Osteoblast (primary cell): ENCODE measurements around the gene SNX18. TPM values are rescaled to one million over a fixed set of nuclear protein-coding genes. Genes with fewer than 3 reads are reported as not detected.

ENCODE experiments used
- DNase-seq: peaks from one replicate; pipeline ENCODE4 v3.0.0; 2011; ENCODE audit warnings: low spot score, mixed read lengths; ENCODE audit not compliant: insufficient read length; ENCODE audit errors: missing footprints
- H2AFZ ChIP-seq: 2 replicates; pipeline ENCODE4 v1.6.0; 2011; ENCODE audit warnings: mild to moderate bottlenecking, low read length
- H3K27ac ChIP-seq: 2 replicates; pipeline ENCODE4 v1.5.1; 2011; ENCODE audit warnings: mild to moderate bottlenecking, low read depth, low read length, moderate library complexity
- H3K27me3 ChIP-seq: 2 replicates; pipeline ENCODE4 v1.6.0; 2012; ENCODE audit warnings: mild to moderate bottlenecking, control low read depth, inconsistent platforms, low read length, moderate library complexity; ENCODE audit not compliant: insufficient read depth
- H3K36me3 ChIP-seq: 2 replicates; pipeline ENCODE4 v1.5.1; 2011; ENCODE audit warnings: mild to moderate bottlenecking, low read length, control low read depth, moderate library complexity; ENCODE audit not compliant: insufficient read depth
- H3K4me1 ChIP-seq: 2 replicates; pipeline ENCODE4 v1.5.1; 2011; ENCODE audit warnings: mild to moderate bottlenecking, low read length, control low read depth, moderate library complexity; ENCODE audit not compliant: insufficient read depth
- H3K4me2 ChIP-seq: 2 replicates; pipeline ENCODE4 v1.6.0; 2011; ENCODE audit warnings: mild to moderate bottlenecking, low read length; ENCODE audit not compliant: insufficient read depth
- H3K4me3 ChIP-seq: fragments of 200-600 bp; sonication (generic); 3 replicates; pipeline ENCODE4 v1.5.1; 2012; ENCODE audit warnings: mild to moderate bottlenecking, low read length, inconsistent platforms; ENCODE audit not compliant: insufficient read depth
- H3K79me2 ChIP-seq: 2 replicates; pipeline ENCODE4 v1.6.0; 2012; ENCODE audit warnings: mild to moderate bottlenecking, low read length, control low read depth, inconsistent platforms; ENCODE audit not compliant: insufficient read depth
- H3K9me3 ChIP-seq: 2 replicates; pipeline ENCODE4 v1.5.1; 2011; ENCODE audit warnings: low read depth, low read length, control low read depth
- H4K20me1 ChIP-seq: 2 replicates; pipeline ENCODE4 v1.6.0; 2012; ENCODE audit warnings: mild to moderate bottlenecking, low read length, control low read depth; ENCODE audit not compliant: insufficient read depth
- CTCF ChIP-seq: IDR thresholded peaks from 2 replicates; pipeline ENCODE4 v1.5.1; 2011; ENCODE audit warnings: mild to moderate bottlenecking, low read depth, low read length, moderate library complexity; ENCODE audit errors: extremely low read depth
- total RNA-seq: library from RNA; depleted of rRNA; stranded (reverse); fragments of >200 nt; gene quantifications from 2 replicates; pipeline ENCODE4 v1.2.3, GENCODE V29; 2012

Gene SNX18
- total RNA-seq, 1 donor, result 86.5 TPM

- Histone ChIP-seq H2AFZ (no peak overlapping the region), H3K9me3 (no peaks in the 10 kb centered on the region), H3K4me2 (no peak overlapping the region), H3K79me2 (no peaks in the 10 kb centered on the region), H4K20me1 (peaks cover 7% of the 10 kb centered on the region), H3K36me3 (peaks cover 10% of the 10 kb centered on the region), H3K27ac (no peak overlapping the region), H3K27me3 (no peaks in the 10 kb centered on the region), H3K4me3 (no peak overlapping the region), H3K4me1 (peaks cover 20% of the 10 kb centered on the region)
- no peak for TF ChIP-seq CTCF
- no peak for DNase-seq
Measured at GRCh38 chr5:54551926-54552325, 34.4 kb downstream of the SNX18 start.

DNA sequence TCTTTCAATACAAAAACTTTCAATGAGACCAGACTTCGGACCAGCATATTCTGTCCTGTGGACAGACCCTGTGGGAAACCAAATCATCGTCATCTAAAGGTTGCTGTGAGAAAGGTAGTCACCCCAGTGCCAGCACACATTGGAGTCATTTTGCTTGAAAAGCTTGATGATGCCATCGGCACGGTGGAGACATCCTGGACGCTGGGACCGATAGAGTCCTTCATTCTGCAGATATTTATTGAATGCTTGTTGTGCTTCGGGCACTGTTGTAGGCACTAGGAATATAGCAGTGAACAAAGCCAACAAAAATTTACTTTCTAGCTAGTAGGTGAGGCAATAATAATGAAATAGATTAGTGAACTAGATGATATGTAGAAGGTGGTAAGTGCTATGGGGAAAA lies 34.9 kb downstream of the SNX18 start:
- Histone ChIP-seq H4K20me1 (peaks cover 7% of the 10 kb centered on the region), H3K27me3 (no peaks in the 10 kb centered on the region), H3K4me1 (peaks cover 19% of the 10 kb centered on the region), H3K4me3 (no peak overlapping the region), H2AFZ (no peak overlapping the region), H3K79me2 (no peaks in the 10 kb centered on the region), H3K27ac (no peak overlapping the region), H3K4me2 (no peak overlapping the region), H3K36me3 (peaks cover 10% of the 10 kb centered on the region), H3K9me3 (no peaks in the 10 kb centered on the region)
- TF ChIP-seq CTCF, result no peak
- DNase-seq, result no peak

DNA sequence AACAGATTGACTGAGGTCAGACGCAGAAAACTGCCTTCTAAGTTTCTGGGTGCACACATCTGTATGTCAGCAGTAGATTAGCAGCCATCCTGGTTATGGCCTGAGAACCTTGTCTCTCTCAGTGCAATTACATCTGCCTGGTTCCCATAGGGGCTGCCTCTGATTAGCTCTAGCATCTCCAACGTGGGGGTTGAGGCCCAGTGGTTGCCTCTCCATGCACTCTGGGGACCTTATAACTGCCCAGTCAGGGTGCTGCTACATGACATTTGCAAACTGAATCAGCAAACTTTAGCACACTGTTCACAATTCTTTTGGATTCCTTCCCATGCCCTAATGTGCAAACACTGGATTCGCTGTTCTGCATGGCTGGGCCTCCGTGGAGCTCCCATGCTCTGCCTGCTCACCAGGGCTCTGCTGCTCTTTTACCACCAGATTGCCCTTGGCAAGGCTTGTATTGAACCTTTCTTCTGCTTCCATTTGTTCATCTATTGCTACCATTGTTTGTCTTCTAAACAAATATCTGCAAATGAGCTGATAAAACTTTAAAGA lies 36.2 kb downstream of the SNX18 start:
- Histone ChIP-seq H3K36me3 (peaks cover 10% of the 10 kb centered on the region), H3K27me3 (no peaks in the 10 kb centered on the region), H3K4me2 (no peak overlapping the region), H3K4me3 (no peak overlapping the region), H3K4me1 (peaks cover 6% of the 10 kb centered on the region), H2AFZ (no peak overlapping the region), H3K9me3 (no peaks in the 10 kb centered on the region), H4K20me1 (no peaks in the 10 kb centered on the region), H3K27ac (no peak overlapping the region), H3K79me2 (no peaks in the 10 kb centered on the region)
- no peak for DNase-seq
- TF ChIP-seq CTCF, result no peak

- Histone ChIP-seq H3K36me3 (peaks cover 5% of the 10 kb centered on the region), H3K27me3 (no peaks in the 10 kb centered on the region), H3K4me2 (no peak overlapping the region), H3K79me2 (no peaks in the 10 kb centered on the region), H4K20me1 (no peaks in the 10 kb centered on the region), H3K27ac (no peak overlapping the region), H3K9me3 (no peaks in the 10 kb centered on the region), H2AFZ (no peak overlapping the region), H3K4me1 (peaks cover 6% of the 10 kb centered on the region), H3K4me3 (no peak overlapping the region)
- no peak for DNase-seq
- TF ChIP-seq CTCF, result no peak
Measured at GRCh38 chr5:54556141-54556540, 38.6 kb downstream of the SNX18 start.
